GM21447 (cell line): ENCODE results near the gene RPS24.

Experiments used
- ATAC-seq: cut with Tn5 transposase; IDR thresholded peaks from one replicate; pipeline ENCODE4 v1.9.1; 2021; ENCODE audit not compliant: unreplicated experiment

The RPS24 gene

GRCh38 chr10:78081292-78081691 lies 47.6 kb downstream of the RPS24 start:
- no peak for ATAC-seq

- no peak for ATAC-seq
Observed at GRCh38 chr10:78082636-78083035, 49.0 kb downstream of the RPS24 start.
